COR-L47 (cell line): ENCODE results near the gene HOXA4.

Experiments
- DNase-seq: peaks from one replicate; lab custom pipeline; 2025; lab: John Stamatoyannopoulos, UW

The HOXA4 gene

DNA sequence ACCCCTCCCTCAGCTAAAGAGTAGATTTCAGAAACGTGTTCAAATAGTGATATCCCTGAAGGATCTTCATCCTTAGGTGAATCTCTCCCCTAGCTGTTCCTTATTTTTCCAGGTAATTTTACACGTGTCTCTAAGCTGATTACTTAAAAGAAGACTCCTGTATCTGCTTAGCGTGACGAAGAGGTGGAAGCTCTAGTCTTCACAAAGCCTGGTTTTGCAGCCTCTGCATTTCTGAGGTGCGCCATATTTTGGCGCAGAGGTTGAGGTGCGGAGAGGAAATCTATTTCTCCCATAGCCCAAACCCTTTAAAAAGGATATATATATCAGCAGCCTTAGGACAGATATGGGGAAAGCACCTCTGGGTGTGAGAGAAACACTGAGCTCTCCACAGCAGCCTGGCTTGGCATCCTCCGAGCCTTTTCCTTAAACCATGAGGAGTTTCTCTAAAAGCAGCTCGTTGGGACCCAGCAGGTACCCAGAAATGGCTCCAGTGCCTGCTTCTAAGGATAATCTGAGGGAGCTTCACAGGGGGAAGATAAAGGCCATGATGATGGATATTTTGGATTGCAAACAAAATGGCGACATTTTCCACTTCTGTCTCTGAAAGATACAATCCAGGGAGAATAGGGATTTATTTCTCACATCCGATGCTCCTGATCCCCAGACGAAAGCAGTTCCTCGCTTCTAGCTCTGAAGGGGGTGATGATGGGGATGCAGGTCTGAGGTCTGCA, 25.1 kb downstream of the HOXA4 start:
- DNase-seq = no peak

- DNase-seq = no peak
These were observed 26.1 kb downstream of the HOXA4 start for GRCh38 chr7:27104341-27105058.

- DNase-seq = no peak
These were observed 26.9 kb downstream of the HOXA4 start for GRCh38 chr7:27103489-27104226.

- DNase-seq = no peak
These were observed 27.7 kb downstream of the HOXA4 start, which contains the start of gene HOXA2 for GRCh38 chr7:27102581-27103442. HOXA2 (minus strand) TSS chr7:27102683; CDS start chr7:27102500, 183 bp downstream.

DNA sequence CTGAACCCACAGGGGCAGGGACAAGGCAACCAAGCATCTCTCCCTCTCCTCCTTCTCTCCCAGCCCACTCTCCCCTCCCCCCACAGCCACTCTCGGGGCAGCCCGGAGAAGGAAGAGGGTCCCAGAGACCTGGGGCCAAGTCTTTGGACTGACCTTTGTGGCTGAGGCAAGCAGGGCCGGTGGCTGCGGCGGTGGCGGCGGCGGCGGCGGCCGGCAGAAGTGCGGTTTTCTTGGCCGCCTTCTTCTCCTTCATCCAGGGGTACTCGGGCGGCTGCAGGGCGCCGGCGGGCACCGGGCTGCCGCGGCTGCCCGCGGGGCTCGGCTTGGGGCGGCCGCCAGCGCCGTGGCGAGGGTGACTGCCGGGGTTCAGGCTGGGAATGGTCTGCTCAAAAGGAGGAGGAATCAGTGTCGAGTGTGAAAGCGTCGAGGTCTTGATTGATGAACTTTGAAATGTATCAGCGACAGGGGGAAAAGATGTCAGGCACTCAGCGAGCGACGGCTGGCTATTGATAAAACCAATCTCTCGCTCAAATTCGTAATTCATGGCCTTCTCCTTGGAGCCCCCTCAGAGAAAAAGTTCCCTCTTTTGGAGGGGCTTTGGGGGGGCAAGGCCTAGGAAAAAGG, 28.5 kb downstream of the HOXA4 start:
- no peak for DNase-seq

GRCh38 chr7:27101171-27101956, 29.2 kb downstream of the HOXA4 start:
- no peak for DNase-seq

DNA sequence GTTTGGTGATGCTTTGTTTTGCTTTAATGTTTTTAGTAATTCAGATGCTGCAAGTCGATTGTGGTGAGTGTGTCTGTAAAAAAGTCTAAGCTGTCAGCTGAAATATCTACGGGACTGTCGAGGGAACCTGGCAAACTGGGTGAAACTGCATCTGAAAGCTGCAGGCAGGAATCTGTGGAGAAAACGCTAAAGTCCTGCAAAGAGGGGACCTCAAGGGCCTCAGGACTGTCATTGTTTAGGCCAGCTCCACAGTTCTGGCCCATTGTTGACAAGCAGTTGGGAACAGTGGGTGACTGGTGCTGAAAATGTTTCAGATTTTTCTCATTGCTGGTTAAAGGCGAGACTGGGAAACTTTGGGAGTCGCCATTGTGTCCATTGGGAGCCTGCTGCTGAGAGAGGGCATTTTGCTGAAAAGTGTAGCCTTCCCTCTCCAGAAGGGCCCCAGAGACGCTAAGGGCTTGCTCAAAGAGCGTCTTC, 29.8 kb downstream of the HOXA4 start:
- no peak for DNase-seq

- DNase-seq = no peak
These were observed 30.8 kb downstream of the HOXA4 start for GRCh38 chr7:27099453-27100370.

- no peak for DNase-seq
These were observed 31.7 kb downstream of the HOXA4 start for GRCh38 chr7:27098578-27099451.

DNA sequence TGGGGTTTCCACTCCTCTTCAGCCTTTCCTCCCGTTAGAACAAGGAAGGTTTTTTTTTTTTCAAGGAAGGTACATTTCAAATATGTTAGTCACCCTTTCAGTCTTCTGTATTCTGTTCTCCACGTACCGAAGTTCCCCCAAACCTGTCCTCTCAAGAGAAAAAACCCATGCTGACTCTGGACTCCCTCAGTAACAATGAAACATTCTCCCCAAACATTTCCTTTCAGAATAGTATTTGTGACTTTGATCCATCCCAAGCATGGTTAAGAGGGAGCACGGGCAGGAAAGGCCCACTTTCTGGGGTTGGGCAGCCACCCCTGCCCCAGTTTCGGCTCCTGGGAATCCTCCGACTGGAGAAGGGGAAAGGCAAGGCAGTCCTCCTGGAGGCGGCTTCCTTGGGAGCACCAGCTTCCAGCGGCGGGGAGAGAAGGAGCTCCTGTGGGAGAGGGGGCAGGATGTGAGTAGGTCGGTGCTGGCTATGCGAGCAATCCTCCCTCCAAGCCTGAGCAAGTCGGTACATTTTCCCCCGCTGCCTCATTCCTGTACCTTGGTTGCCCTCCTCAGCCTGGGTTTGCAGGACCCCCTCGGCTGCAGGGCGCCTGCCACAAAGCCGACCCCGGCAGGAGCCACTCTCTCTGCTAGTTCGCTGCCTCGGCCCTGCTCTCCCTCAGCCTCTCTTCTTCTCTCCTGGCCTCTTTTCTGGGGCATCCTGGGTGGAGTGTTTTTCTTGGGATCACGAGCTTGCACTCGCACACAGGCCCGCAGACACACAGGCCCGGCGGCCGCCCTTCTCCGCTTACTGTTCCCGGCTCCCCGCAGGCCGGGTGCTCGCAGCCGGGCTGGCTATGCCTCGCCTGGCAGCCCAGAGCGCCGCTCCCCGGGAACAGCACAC, 32.6 kb downstream of the HOXA4 start:
- DNase-seq = no peak

GRCh38 chr7:27096768-27097514, 33.6 kb downstream of the HOXA4 start:
- no peak for DNase-seq

DNA sequence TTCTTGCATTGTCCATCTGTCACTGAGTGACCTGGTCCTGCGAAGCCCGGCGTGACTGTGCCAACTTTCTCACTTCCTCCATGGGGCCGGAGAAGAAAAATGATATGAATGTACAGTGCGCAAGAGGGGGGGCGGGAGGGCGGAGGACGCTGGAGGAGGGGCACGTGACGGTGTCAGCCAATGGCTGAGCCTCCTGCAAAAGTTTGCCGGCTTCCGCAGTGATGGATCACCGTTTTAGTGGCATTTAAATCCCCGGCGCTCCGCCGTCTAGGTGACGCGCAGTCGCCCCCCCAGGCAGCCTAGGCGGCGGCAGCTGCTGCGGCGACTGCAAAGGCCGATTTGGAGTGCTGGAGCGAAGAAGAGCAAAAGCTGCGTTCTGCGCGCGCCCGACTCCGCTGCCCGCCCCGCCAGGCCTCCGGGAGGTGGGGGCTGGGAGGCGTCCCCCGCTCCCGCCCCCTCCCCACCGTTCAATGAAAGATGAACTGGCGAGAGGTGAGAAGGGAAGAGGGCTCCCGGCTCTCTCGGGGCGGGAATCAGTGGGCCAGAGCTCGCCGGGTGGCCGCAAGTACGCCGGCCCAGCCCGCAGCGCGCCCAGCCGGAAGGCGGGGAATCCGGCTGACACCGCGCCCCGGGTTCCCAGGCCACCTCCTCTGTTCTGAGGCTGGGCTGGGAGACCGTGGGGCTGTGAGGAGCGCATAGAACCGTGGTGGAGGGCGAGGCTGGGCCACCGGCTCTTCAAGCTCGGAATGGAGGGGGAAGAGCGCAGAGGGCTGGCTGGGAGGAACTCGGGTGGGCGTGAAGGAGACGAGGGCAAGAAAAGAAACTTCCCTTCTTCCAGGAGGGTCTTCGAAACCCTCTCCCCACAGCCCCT, 34.4 kb downstream of the HOXA4 start, which contains the start of gene HOXA1:
Gene HOXA1, minus strand, starts transcription at position 104 of the 871 bp plus-strand sequence. Its CDS starts 88 bp downstream, at position 16.
- peak; percentile 90 for DNase-seq

GRCh38 chr7:27095050-27095896, 35.3 kb downstream of the HOXA4 start:
- DNase-seq = no peak

GRCh38 chr7:27094304-27095049, 36.1 kb downstream of the HOXA4 start:
- no peak for DNase-seq
